HL-60 (cell line): ENCODE results near the gene EYA3.

Experiments used
- DNase-seq, 2 experiments: peaks; one replicate each; pipeline ENCODE4 v3.0.0-alpha.2; 2010 to 2020; ENCODE audit warnings: low read depth in 1 of 2, low spot score in 1 of 2
- H3K27ac ChIP-seq: fragments of 250-450 bp; sonication (Bioruptor Pico); replicated peaks from 2 replicates; pipeline ENCODE4 v1.5.1; 2020; ENCODE audit warnings: mild to moderate bottlenecking, moderate library complexity
- H3K27me3 ChIP-seq: fragments of 250-450 bp; sonication (Bioruptor Pico); 2 replicates; pipeline ENCODE4 v1.5.1; 2021; ENCODE audit warnings: mild to moderate bottlenecking, moderate library complexity; ENCODE audit not compliant: insufficient read depth, poor library complexity, severe bottlenecking
- H3K4me3 ChIP-seq: replicated peaks from 2 replicates; pipeline ENCODE4 v1.5.1; 2011; ENCODE audit warnings: mild to moderate bottlenecking, control low read depth, low read length; ENCODE audit not compliant: insufficient read depth
- GABPA ChIP-seq: IDR thresholded peaks from 2 replicates; pipeline ENCODE4 v1.6.1; 2012; ENCODE audit warnings: low read depth
- POLR2AphosphoS5 ChIP-seq: IDR thresholded peaks from 2 replicates; pipeline ENCODE4 v1.6.1; 2012; ENCODE audit warnings: low read depth
- SPI1 ChIP-seq: IDR thresholded peaks from 2 replicates; pipeline ENCODE4 v1.6.1; 2012; ENCODE audit warnings: low read depth, mild to moderate bottlenecking, borderline replicate concordance
- TF ChIP-seq, protein P1 (sequence below): IDR thresholded peaks from one replicate; pipeline ENCODE4 v1.5.1; 2011; ENCODE audit warnings: low read length, control low read depth, inconsistent platforms; ENCODE audit not compliant: insufficient read depth
- TF ChIP-seq, protein P2 (sequence below): IDR thresholded peaks from 2 replicates; pipeline ENCODE4 v1.6.1; 2012; ENCODE audit warnings: low read depth; ENCODE audit not compliant: insufficient replicate concordance

The EYA3 gene

DNA sequence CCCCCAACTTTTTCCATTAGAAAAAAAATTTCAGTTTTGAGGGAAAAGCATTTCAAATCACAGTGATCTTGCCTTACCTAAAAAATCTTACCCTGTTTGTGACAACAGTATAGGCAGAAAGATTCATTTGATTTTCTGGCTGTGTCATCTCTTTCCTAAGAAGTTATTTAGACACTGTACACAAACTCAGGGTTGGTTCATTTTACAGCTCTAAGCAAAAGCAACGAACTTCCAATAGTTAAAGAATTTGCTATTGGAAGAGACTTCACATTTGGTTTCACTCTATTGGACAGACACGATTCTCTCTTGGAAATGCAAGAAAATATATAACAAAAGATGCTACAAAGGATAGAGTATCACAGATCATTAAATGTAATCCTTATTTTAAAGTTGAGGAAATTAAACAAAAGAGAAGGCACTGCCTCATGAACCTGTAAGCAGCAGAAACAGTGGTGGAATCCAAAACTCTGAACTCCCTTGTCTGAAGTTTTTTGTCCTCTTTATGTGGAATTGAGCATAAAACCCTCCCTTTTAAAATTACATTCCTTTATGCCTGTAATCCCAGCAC, 20.8 kb downstream of the EYA3 start:
- H3K27ac ChIP-seq = no peak overlapping the region
- no peak for TF ChIP-seq GABPA
- TF ChIP-seq, protein P1, sequence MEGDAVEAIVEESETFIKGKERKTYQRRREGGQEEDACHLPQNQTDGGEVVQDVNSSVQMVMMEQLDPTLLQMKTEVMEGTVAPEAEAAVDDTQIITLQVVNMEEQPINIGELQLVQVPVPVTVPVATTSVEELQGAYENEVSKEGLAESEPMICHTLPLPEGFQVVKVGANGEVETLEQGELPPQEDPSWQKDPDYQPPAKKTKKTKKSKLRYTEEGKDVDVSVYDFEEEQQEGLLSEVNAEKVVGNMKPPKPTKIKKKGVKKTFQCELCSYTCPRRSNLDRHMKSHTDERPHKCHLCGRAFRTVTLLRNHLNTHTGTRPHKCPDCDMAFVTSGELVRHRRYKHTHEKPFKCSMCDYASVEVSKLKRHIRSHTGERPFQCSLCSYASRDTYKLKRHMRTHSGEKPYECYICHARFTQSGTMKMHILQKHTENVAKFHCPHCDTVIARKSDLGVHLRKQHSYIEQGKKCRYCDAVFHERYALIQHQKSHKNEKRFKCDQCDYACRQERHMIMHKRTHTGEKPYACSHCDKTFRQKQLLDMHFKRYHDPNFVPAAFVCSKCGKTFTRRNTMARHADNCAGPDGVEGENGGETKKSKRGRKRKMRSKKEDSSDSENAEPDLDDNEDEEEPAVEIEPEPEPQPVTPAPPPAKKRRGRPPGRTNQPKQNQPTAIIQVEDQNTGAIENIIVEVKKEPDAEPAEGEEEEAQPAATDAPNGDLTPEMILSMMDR = no peak
- TF ChIP-seq SPI1 = no peak
- TF ChIP-seq POLR2AphosphoS5 = no peak
- TF ChIP-seq, protein P2, sequence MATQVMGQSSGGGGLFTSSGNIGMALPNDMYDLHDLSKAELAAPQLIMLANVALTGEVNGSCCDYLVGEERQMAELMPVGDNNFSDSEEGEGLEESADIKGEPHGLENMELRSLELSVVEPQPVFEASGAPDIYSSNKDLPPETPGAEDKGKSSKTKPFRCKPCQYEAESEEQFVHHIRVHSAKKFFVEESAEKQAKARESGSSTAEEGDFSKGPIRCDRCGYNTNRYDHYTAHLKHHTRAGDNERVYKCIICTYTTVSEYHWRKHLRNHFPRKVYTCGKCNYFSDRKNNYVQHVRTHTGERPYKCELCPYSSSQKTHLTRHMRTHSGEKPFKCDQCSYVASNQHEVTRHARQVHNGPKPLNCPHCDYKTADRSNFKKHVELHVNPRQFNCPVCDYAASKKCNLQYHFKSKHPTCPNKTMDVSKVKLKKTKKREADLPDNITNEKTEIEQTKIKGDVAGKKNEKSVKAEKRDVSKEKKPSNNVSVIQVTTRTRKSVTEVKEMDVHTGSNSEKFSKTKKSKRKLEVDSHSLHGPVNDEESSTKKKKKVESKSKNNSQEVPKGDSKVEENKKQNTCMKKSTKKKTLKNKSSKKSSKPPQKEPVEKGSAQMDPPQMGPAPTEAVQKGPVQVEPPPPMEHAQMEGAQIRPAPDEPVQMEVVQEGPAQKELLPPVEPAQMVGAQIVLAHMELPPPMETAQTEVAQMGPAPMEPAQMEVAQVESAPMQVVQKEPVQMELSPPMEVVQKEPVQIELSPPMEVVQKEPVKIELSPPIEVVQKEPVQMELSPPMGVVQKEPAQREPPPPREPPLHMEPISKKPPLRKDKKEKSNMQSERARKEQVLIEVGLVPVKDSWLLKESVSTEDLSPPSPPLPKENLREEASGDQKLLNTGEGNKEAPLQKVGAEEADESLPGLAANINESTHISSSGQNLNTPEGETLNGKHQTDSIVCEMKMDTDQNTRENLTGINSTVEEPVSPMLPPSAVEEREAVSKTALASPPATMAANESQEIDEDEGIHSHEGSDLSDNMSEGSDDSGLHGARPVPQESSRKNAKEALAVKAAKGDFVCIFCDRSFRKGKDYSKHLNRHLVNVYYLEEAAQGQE = no peak
- no peaks in the 10 kb centered on the region for H3K27me3 ChIP-seq
- no peak overlapping the region for H3K4me3 ChIP-seq
- no peak for DNase-seq

DNA sequence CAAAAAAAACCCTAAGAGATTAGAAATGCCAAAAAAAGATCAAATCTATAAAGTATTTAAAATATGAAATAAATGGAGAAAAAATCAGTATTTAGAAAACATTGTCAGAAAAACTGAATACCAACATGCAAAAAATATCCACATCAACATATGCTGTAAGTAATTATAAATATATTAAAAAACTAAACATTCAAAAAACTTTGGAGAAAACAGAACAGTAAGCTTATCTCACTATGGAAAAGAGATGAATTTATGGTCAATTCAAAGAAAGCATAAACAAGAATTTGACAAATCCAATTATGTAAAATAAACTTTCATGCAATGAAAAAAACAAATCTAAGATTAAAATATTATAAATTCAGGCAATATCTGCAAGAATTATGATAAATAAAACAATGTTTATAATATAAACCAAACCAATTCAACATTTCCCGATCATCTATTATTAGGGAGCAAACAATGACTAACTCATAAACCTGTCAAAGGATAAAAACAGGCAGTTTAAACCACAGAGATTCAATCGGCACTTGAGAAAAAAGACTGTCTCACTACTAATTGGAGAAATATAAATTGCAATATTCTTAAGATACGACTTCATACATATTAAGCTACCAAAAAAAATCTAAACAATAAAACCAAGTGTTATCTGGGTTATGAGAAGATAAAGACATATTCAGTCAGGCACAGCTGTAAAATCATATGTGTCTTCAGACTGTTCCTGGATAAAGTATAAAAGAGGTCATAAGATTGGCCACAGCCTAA, 21.8 kb downstream of the EYA3 start:
- no peak overlapping the region for H3K27ac ChIP-seq

DNA sequence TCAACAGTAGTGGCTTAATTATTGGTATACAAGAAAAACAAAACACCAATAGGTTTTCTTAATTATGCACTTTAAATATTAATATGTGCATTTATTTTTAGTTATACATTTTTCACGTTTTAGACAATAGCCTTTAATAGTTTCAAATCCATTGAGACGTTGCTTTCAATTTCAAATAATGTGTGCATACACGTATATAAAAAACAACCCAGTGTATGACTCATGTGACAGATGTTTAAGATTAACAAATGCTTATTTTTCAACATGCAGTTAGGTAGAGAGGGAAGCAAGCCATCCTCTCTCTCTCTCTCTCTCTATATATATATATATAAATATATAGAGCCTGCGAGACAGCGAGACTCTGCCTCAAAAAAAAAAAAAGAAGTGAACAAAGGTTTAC, 24.3 kb downstream of the EYA3 start:
- TF ChIP-seq POLR2AphosphoS5 (no peak), SPI1 (no peak), GABPA (no peak)
- TF ChIP-seq, protein P2 = no peak
- TF ChIP-seq, protein P1 = no peak
- Histone ChIP-seq H3K27me3 (no peaks in the 10 kb centered on the region), H3K4me3 (no peak overlapping the region), H3K27ac (no peak overlapping the region)
- DNase-seq = peak in 1 of 2 experiments; percentile 23

More for the DNA sequence above, 21.8 kb downstream of the EYA3 start:
- Histone ChIP-seq H3K27me3 (no peaks in the 10 kb centered on the region), H3K4me3 (no peak overlapping the region)
- TF ChIP-seq GABPA = no peak
- no peak for TF ChIP-seq POLR2AphosphoS5
- TF ChIP-seq, protein P1 = no peak
- TF ChIP-seq, protein P2 = no peak
- TF ChIP-seq SPI1 = no peak
- no peak for DNase-seq
